ENCODE measurements around the gene AKAP12. TPM values are rescaled to one million over a fixed set of nuclear protein-coding genes. Genes with fewer than 3 reads are reported as not detected.

AKAP12 gene
- total and polyA plus RNA-seq, 2 donors from 2014 or later: 10.2 to 84.6 TPM

DNA sequence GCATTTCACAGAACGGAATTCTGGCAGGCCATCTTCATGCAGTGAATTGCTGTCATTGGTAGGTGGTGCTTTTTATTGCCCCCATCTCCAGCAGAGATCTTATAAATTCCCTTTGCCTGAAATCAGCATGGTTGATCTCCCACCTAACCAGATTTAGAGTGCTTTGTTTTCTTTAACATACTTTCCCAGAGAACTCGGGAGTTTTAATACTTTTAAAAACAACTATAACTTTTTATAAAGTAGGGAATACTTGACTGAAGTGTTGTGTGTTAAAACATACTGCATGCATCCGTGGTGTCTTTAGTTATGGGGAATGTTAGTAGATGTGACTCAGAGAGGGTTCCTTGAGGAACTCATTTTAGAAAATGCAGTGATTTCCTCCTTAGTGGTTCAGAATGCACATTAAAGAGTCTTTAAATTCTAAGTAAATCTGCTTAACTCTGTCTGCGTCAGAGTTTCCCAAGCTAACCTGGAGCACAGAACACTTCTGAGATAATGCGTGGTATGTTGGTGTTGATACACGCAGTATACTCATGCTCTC, 54.9 kb downstream of the AKAP12 start:
- FAIRE-seq (no peak), DNase-seq (no peak)
- no peaks in the 10 kb centered on the region for H3K36me3 ChIP-seq (ENCODE audit: control insufficient read depth in 2 of 3, insufficient read depth in 3 of 3, low read length in 3 of 3)
- H3K27ac ChIP-seq (ENCODE audit: low read depth in 2 of 2, low read length in 2 of 2): no peak overlapping the region
- H3K4me3 ChIP-seq (ENCODE audit: low read length in 3 of 3): no peak overlapping the region
- no peaks in the 10 kb centered on the region for H3K27me3 ChIP-seq (ENCODE audit: control insufficient read depth, insufficient read depth, low read length)
- no peak overlapping the region for H3K9ac ChIP-seq (ENCODE audit: low read length in 3 of 3)
- H3K4me1 ChIP-seq (ENCODE audit: control insufficient read depth in 2 of 3, insufficient read depth in 2 of 3, low read depth in 1 of 3, low read length in 3 of 3): peaks cover 8 to 17% (median 8%) of the 10 kb centered on the region in 3 donors
- intact Hi-C loops (cut with DNase I): no loop called here
- no peaks in the 10 kb centered on the region for H3K9me3 ChIP-seq (ENCODE audit: control insufficient read depth in 2 of 3, insufficient read depth in 1 of 3, low read length in 3 of 3)
- TF ChIP-seq, protein P1, sequence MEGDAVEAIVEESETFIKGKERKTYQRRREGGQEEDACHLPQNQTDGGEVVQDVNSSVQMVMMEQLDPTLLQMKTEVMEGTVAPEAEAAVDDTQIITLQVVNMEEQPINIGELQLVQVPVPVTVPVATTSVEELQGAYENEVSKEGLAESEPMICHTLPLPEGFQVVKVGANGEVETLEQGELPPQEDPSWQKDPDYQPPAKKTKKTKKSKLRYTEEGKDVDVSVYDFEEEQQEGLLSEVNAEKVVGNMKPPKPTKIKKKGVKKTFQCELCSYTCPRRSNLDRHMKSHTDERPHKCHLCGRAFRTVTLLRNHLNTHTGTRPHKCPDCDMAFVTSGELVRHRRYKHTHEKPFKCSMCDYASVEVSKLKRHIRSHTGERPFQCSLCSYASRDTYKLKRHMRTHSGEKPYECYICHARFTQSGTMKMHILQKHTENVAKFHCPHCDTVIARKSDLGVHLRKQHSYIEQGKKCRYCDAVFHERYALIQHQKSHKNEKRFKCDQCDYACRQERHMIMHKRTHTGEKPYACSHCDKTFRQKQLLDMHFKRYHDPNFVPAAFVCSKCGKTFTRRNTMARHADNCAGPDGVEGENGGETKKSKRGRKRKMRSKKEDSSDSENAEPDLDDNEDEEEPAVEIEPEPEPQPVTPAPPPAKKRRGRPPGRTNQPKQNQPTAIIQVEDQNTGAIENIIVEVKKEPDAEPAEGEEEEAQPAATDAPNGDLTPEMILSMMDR (IDR thresholded peaks at IDR 0.05; ENCODE audit: borderline replicate concordance, extremely low read depth, insufficient read depth): no peak

DNA sequence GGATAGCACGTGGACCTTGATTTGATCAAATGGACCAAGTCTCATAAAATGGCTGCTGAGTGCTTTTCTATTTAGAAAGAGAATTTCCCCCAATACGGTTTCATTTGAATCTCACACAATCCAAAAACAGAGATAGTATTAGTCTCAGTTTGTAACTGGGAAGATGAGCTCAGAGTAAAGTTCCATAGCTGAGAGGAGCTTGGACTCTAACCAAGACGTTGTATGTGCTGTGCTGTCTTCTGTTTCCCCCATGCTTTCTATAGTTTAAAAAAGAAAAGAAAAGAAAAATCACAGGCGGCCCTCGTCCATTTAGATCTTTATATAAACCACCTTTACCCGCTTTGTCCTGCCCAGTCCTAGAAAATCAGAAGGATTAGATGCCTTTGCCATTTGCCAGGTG, 58.1 kb downstream of the AKAP12 start:
- no peak overlapping the region for H3K4me3 ChIP-seq (ENCODE audit: low read length in 3 of 3)
- intact Hi-C loops (cut with DNase I): no loop called here
- peaks cover 0 to 8% (median 0%) of the 10 kb centered on the region in 3 donors for H3K4me1 ChIP-seq (ENCODE audit: control insufficient read depth in 2 of 3, insufficient read depth in 2 of 3, low read depth in 1 of 3, low read length in 3 of 3)
- no peaks in the 10 kb centered on the region for H3K27me3 ChIP-seq (ENCODE audit: control insufficient read depth, insufficient read depth, low read length)
- H3K9me3 ChIP-seq (ENCODE audit: control insufficient read depth in 2 of 3, insufficient read depth in 1 of 3, low read length in 3 of 3): no peaks in the 10 kb centered on the region
- no peak for DNase-seq
- H3K27ac ChIP-seq (ENCODE audit: low read depth in 2 of 2, low read length in 2 of 2): no peak overlapping the region
- TF ChIP-seq, protein P1 (IDR thresholded peaks at IDR 0.05; ENCODE audit: borderline replicate concordance, extremely low read depth, insufficient read depth): no peak
- H3K36me3 ChIP-seq (ENCODE audit: control insufficient read depth in 2 of 3, insufficient read depth in 3 of 3, low read length in 3 of 3): no peaks in the 10 kb centered on the region
- no peak overlapping the region for H3K9ac ChIP-seq (ENCODE audit: low read length in 3 of 3)
- no peak for FAIRE-seq

DNA sequence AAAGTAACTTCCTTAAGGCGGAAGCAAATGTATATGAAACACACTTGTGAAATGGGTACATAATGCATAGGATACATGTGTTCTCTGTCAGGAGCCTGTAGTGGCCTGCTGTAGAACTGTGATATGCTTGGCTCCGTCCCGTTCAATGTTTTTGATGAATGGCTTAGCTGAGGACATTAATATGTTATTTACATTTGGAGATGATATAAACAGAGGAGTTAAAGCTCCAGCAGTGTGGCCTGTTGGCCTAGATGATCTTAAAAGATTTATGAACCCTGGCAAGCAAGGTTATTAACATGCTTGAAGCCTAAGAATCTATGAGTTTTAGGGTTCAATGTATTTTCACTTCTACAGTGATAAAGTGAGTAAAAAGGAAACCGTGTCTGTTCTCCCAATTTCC, 59.2 kb downstream of the AKAP12 start:
- DNase-seq: peak in 2 of 5 donors; percentile 64 to 84
- Histone ChIP-seq H3K27me3 (ENCODE audit: control insufficient read depth, insufficient read depth, low read length) (no peaks in the 10 kb centered on the region), H3K4me3 (ENCODE audit: low read length in 3 of 3) (no peak overlapping the region), H3K27ac (ENCODE audit: low read depth in 2 of 2, low read length in 2 of 2) (no peak overlapping the region), H3K9ac (ENCODE audit: low read length in 3 of 3) (no peak overlapping the region), H3K9me3 (ENCODE audit: control insufficient read depth in 2 of 3, insufficient read depth in 1 of 3, low read length in 3 of 3) (no peaks in the 10 kb centered on the region), H3K4me1 (ENCODE audit: control insufficient read depth in 2 of 3, insufficient read depth in 2 of 3, low read depth in 1 of 3, low read length in 3 of 3) (peaks cover 0 to 8% (median 0%) of the 10 kb centered on the region in 3 donors), H3K36me3 (ENCODE audit: control insufficient read depth in 2 of 3, insufficient read depth in 3 of 3, low read length in 3 of 3) (no peaks in the 10 kb centered on the region)
- TF ChIP-seq, protein P1 (IDR thresholded peaks at IDR 0.05; ENCODE audit: borderline replicate concordance, extremely low read depth, insufficient read depth): no peak
- FAIRE-seq: no peak
- intact Hi-C loops (cut with DNase I): no loop called here

Data from kidney (tissue), 14 donors.